Skeletal muscle cell (primary cell): Measurements from ENCODE around the gene ZKSCAN7.
A peak's percentile ranks its signal among the peaks of the same experiment; 100 is the strongest.
"Not testable (repeated sequence)": the region's sequence is repeated elsewhere in the genome, so short reads cannot be mapped to it uniquely, and the experiment has no call there.

Source experiments
- DNase-seq: peaks from one replicate; pipeline ENCODE4 v3.0.0-alpha.2; 2010; ENCODE audit warnings: low read depth
- H3K4me3 ChIP-seq: 2 replicates; pipeline ENCODE4 v1.5.1; 2011; ENCODE audit warnings: low read depth, mild to moderate bottlenecking, control low read depth, low read length, moderate library complexity

ZKSCAN7 gene

DNA sequence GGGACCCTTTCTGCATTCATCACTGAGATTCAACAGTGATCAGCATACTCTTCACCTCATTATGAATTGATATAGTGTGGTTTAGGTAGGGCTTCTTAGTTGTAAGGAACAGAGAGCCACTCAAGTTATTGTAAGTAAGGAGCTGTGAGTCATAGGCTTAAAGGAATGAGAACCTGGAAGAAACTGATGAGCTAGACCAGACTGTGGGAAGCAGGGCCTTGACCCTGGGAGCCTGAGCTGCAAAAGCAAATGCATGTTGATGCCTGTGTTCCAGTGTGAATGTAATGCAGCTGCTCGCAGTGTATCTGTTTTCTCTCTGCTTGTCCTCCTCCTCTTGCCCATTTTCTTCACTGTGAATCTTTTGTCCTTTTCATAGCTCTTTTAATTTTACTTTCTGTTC lies 13.6 kb downstream of the ZKSCAN7 start:
- no peak overlapping the region for H3K4me3 ChIP-seq
- peak; percentile 38 for DNase-seq

DNA sequence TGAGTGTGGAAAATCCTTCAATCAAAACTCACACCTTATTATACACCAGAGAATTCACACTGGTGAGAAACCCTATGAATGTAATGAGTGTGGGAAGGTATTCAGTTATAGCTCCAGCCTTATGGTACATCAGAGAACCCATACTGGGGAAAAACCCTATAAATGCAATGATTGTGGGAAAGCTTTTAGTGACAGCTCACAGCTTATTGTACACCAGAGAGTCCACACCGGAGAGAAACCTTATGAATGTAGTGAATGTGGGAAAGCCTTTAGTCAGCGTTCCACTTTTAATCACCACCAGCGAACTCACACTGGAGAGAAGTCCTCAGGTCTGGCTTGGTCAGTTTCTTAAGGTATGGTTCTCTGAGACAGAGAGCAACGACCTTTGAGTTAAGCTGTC lies 16.0 kb downstream of the ZKSCAN7 start:
- H3K4me3 ChIP-seq = no peak overlapping the region

DNA sequence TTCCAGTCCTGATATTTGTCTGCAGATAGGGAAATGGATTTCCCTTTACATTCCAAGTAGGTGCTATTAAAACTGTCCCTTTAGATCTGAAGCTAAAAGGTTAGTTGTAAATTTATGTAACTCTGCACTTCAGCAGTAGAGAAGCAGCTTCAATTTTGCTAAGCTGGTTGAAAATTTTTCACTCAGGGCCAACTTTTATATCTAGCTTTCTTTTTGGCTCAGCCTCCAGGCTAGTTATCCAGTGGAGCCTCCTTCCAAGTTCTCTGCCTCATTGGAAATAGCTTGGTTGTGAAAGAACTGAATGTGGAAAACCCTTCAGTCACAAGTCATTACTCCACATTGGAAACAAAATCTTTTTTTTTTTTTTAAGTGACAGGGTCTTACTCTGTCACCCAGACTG lies 21.6 kb downstream of the ZKSCAN7 start:
- DNase-seq = no peak
- no peak overlapping the region for H3K4me3 ChIP-seq

More for the DNA sequence above, 16.0 kb downstream of the ZKSCAN7 start:
- no peak for DNase-seq

DNA sequence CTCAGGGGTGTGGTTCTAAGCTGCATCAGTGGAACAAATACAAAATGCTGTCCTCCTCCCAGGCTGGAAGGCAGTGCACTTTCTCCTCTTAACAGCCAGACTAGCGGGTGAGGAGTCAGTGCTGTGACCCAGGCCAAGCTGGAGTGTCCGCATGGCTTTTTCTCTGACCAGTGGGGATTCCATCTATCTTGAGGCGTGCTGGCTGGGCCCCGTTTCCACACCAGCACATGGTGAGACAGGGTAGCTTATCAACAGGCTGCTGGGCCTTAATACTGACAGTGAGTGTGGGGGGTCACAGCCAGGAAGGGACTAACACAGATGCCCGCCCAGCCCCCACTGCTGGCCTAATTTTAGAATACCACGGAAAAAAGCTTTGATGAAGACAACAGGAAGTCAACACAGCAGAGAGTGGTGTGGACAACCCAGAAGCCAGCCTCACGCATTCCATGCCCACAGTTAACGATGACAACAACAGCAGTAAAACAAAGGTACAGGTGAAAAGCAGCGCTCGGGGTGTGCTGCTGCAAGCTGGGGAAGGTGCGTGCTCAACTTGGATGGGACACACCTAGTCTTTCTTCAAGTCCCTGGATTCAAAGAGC lies 22.5 kb downstream of the ZKSCAN7 start:
- DNase-seq, H3K4me3 ChIP-seq: not testable (repeated sequence)

DNA sequence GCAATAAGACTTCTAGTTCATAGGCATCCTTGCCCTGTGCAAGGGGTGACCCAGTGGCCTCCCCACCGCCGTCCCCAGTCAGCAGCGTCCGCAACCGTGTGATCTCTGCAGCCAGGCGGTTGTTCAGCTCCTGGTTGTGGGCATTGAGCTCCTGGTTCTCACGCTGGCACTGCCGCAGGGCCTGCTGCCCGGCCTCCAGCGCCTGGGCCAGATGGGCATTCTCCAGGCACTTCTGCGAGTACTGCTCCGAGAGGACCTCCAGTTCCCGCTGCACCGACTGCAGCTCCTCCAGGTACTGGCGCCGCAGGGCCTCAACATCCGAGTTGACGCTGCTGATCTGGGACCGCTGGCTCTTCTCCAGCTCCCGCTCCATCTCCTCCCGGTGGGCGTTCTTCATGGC lies 23.3 kb downstream of the ZKSCAN7 start:
- not testable (repeated sequence) for H3K4me3 ChIP-seq, DNase-seq

DNA sequence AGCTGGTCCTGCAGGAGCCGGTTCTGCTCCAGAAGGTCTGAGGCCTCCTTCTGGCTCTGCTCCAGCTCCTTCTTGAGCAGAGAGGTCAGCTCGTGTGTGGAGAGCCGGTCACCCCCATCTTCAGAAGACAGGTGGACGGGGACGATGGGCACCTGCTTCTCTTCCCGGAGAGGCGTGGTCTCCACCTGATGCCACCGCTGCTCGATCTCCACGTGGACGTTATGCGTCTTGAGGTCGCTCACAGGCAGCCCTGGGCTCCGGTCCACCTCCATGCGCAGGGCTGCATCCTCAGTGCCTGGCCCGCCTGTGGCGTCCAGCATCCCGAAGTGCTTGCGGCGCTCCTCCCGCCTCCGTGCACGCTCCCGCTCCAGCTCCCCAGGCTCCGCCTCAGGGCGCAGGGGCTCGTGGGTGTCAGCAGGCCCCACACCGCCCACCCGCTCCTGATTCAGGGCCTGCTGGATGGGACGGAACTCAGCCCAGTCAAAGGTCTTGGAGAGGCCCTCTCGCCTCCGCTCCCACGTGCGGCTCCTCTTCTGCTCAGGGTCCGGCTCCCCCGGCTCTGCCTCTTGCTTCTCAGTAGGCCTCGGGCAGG lies 24.0 kb downstream of the ZKSCAN7 start:
- not testable (repeated sequence) for H3K4me3 ChIP-seq, DNase-seq

DNA sequence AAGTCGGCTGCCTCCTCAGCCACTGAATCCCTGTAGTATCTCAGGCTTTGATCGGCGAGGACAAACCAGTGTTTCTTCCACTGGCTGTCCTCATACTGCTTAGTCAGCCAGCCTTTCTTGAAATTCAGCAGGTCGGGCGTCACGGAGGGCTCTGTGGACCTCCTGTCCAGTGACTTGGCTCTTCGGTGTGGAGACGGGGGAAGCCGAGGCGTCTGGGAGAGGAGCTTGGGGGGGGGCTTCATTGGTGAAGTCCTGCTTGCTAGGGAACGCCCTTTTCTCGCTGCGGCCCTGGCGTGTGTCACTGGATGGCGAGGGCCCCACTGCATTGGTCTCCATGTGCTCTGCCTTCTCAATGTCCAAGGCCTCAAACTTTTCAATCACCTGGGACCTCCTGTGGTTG lies 24.8 kb downstream of the ZKSCAN7 start:
- H3K4me3 ChIP-seq, DNase-seq: not testable (repeated sequence)

DNA sequence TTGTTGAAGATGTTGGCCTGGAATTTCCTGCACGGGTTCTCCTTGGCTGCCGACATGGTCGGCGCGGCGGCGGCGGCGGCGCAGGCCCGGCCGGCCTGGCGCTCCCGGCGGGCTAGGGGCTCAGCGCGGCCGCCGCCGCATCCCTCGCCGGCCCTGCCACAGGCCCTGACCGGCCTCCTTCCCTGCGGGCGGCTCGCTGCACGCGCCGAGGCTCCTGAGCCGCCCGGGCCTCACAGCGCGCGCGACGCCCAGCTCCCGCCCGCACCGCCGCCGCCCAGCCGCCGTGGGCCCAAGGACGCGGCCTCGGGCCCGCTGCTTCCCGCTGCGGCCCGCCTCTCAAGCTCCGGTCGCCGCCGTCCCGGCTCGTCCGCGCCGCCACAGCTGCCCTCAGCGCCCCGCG lies 26.0 kb downstream of the ZKSCAN7 start:
- not testable (repeated sequence) for H3K4me3 ChIP-seq

DNA sequence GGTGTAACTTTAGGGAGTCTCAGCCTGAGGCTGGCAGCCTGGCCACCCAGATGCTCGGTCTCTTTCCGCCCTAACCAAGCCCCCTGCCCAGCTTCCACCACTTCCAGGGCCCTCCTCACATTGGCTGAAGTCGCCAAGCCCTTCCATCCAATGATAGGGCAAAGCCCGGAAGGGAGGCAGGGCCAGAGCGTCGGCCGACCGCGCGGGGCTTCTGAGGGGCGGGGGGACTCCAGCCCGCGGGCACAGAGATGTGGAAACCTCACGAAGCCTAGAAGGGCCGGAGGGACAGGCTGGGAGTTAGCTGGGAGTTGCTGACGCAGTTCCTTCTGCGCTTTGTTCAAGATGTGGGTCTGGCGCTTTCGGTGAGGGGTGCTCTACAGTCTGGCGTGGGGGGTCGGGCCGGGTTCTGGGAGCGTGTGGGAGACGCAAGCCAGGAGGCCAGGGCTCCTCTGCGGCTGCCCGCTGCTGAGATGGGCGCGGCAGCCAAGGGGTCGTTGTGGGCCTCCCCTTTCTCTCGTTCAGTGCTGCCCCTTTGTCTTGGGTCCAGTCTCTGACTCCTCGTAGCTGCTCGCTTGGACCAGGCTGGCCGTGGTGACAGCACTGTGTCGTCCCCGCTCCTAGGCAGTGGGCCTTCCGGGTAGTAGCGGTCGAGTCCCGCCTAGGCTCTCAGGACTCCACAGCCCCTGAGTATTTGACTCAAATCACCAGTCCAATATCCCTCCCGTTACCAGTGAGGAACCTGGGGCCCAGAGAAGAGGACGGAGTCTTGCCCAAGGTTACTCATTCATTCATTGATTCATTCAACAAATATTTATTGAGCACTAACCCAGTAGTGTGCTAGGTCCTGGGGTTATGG lies 29.9 kb downstream of the ZKSCAN7 start, which contains the start of gene ZNF660:
Gene ZNF660, plus strand, starts transcription at position 319 of the 856 bp plus-strand sequence. CDS start 9,230 bp downstream, outside the sequence.
- DNase-seq = peak; percentile 48
- peak within 1 kb of the TSS; percentile 66 for H3K4me3 ChIP-seq

More for the DNA sequence above, 26.0 kb downstream of the ZKSCAN7 start:
- not testable (repeated sequence) for DNase-seq

DNA sequence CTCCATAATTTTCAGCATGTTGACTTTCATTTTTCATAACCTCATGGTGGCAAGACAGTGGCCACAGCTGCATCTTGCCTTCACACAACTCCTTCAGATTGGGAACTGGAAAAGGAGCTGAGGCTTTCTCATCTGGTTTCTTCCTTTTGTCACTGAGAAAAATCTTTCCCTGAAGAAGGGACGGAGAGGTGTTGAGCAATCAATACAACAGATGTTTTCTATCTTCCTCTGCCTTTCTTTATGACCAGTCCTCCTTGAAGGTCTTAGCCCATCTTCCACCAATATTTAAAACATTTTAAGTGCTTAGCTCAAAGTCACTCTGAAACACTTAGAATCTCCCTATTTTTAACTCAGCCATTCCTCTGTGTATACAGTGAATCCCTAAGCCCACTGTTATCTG lies 41.6 kb downstream of the ZKSCAN7 start:
- no peak for DNase-seq
- no peak overlapping the region for H3K4me3 ChIP-seq

DNA sequence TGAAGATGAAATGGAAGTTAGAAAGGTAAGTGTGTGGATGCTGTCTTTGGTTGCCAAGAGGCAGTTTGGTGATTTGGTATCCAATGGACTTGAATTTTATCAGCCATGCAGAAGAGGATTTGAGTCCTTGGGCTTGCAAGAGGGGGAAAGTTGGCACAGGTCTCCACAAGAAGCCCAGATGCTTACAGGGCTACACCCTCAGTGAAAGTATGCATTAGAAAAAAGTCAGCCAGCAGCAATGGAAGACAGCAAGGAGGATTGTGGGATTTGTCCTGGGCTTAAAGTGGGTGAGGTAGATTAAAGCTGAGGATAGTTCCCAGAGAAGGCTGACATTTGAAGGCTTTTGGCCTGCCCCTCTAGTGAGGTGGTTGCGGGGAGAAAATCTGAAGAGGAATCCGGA lies 46.8 kb downstream of the ZKSCAN7 start:
- H3K4me3 ChIP-seq = no peak overlapping the region
- DNase-seq = no peak

DNA sequence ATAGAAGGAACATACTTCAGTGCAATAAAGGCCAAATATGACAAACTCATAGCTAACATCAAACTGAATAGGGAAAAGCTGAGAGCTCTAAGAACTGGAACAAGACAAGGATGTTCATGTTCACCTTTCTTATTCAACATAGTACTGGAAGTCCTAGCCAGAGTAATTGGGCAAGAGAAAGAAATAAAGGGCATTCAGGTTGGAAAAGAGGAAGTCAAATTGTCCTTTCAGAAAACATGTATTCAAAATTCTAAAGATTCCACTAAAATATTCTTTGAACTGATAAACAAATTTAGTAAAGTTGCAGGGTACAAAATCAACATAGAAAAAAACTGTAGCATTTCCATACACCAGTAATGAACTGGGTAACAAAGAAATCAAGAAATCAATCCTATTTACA lies 57.7 kb downstream of the ZKSCAN7 start:
- no peak overlapping the region for H3K4me3 ChIP-seq
- no peak for DNase-seq
